ENCODE data around the gene PRDM5.
"Not testable (repeated sequence)": the region's sequence is repeated elsewhere in the genome, so short reads cannot be mapped to it uniquely, and the experiment has no call there.

The PRDM5 gene

GRCh38 chr4:120699354-120699753 lies 223.2 kb downstream of the PRDM5 start:
- no peak for DNase-seq

GRCh38 chr4:120694973-120695372 lies 227.6 kb downstream of the PRDM5 start:
- DNase-seq = no peak

GRCh38 chr4:120693816-120694215 lies 228.7 kb downstream of the PRDM5 start:
- no peak for DNase-seq

GRCh38 chr4:120692964-120693363 lies 229.6 kb downstream of the PRDM5 start:
- DNase-seq = peak; percentile 12 to 65

GRCh38 chr4:120691536-120691935 lies 231.0 kb downstream of the PRDM5 start:
- no peak for DNase-seq

GRCh38 chr4:120691106-120691505 lies 231.4 kb downstream of the PRDM5 start:
- DNase-seq = no peak

- no peak for DNase-seq
Observed at GRCh38 chr4:120688791-120689190, 233.7 kb downstream of the PRDM5 start.

GRCh38 chr4:120685756-120686278 lies 236.7 kb downstream of the PRDM5 start:
- DNase-seq = peak in 1 of 2 donors; percentile 2

- no peak for DNase-seq
Observed at GRCh38 chr4:120683897-120684540, 238.5 kb downstream of the PRDM5 start.

GRCh38 chr4:120682981-120683380 lies 239.5 kb downstream of the PRDM5 start:
- DNase-seq = no peak

- no peak for DNase-seq
Observed at GRCh38 chr4:120680647-120681228, 241.8 kb downstream of the PRDM5 start.

GRCh38 chr4:120673696-120674095 lies 248.8 kb downstream of the PRDM5 start:
- no peak for DNase-seq

- DNase-seq = no peak
Observed at GRCh38 chr4:120672558-120673147, 249.9 kb downstream of the PRDM5 start.

- no peak for DNase-seq
Observed at GRCh38 chr4:120672076-120672475, 250.4 kb downstream of the PRDM5 start.

- no peak for DNase-seq
Observed at GRCh38 chr4:120671538-120671937, 251.0 kb downstream of the PRDM5 start.

- no peak for DNase-seq
Observed at GRCh38 chr4:120667102-120667501, 255.4 kb downstream of the PRDM5 start.

GRCh38 chr4:120664851-120665250 lies 257.7 kb downstream of the PRDM5 start:
- no peak for DNase-seq

GRCh38 chr4:120659616-120660170 lies 262.8 kb downstream of the PRDM5 start:
- no peak for DNase-seq

- peak; percentile 45 to 46 for DNase-seq
Observed at GRCh38 chr4:120658772-120659171, 263.8 kb downstream of the PRDM5 start.

GRCh38 chr4:120653804-120654573 lies 268.5 kb downstream of the PRDM5 start:
- DNase-seq = no peak

GRCh38 chr4:120648336-120648735 lies 274.2 kb downstream of the PRDM5 start:
- not testable (repeated sequence) for DNase-seq
